RCC 7860 (cell line): ENCODE data around the gene PCDH20.
"Not testable (repeated sequence)": the region's sequence is repeated elsewhere in the genome, so short reads cannot be mapped to it uniquely, and the experiment has no call there.

ENCODE experiments used
- DNase-seq: peaks from one replicate; pipeline ENCODE4 v3.0.0-alpha.2; 2015; ENCODE audit warnings: low spot score
- FAIRE-seq: peaks from 2 replicates; lab custom pipeline; 2012; peaks lifted over from hg19 to GRCh38; lab: Jason Lieb, UNC

Gene PCDH20, protein sequence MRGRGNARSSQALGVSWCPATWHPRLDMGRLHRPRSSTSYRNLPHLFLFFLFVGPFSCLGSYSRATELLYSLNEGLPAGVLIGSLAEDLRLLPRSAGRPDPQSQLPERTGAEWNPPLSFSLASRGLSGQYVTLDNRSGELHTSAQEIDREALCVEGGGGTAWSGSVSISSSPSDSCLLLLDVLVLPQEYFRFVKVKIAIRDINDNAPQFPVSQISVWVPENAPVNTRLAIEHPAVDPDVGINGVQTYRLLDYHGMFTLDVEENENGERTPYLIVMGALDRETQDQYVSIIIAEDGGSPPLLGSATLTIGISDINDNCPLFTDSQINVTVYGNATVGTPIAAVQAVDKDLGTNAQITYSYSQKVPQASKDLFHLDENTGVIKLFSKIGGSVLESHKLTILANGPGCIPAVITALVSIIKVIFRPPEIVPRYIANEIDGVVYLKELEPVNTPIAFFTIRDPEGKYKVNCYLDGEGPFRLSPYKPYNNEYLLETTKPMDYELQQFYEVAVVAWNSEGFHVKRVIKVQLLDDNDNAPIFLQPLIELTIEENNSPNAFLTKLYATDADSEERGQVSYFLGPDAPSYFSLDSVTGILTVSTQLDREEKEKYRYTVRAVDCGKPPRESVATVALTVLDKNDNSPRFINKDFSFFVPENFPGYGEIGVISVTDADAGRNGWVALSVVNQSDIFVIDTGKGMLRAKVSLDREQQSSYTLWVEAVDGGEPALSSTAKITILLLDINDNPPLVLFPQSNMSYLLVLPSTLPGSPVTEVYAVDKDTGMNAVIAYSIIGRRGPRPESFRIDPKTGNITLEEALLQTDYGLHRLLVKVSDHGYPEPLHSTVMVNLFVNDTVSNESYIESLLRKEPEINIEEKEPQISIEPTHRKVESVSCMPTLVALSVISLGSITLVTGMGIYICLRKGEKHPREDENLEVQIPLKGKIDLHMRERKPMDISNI

GRCh38 chr13:61415749-61416148 is at the start of gene PCDH20:
Gene PCDH20, minus strand, starts transcription at chr13:61415849. Its CDS starts 691 bp downstream, at chr13:61415158.
- FAIRE-seq (no peak), DNase-seq (no peak)

DNA sequence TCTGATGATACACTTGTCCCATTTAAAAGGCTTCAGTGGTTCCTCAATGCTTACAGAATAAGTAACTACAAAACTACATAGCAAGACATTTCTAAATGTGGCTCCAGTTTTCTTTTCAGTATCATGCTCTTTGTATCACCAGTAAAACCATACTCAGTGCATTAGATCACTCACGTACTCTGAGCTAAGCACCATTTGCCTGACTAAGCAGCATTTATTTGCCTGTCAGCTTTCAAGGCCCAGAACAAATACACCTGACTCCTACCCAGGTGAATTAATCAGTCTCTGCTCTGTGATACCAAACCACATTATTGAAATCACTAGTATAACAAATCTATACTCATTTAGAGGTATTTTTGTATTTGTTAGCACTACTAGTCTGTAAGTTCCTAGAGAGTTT is 47.4 kb upstream of the PCDH20 start:
- FAIRE-seq (no peak), DNase-seq (no peak)

DNA sequence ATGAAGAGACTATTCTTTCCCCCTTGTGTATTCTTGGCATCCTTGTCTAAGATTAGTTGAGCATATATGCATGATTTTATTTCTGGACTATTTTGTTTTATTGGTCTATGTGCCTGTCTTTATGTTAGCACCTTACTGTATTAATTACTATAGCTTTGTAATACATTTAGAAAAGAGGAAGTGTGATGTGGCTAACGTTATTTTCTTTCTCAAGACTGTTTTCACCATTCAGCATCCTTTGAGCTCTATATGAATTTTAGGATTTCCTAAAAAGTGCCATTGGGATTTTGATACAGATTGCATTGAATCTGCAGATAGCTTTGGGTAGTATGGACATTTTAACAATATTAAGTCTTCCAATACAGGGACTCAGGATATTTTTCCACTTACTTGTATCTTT is 37.5 kb upstream of the PCDH20 start:
- FAIRE-seq (no peak), DNase-seq (no peak)

GRCh38 chr13:61432029-61432428 is 16.4 kb upstream of the PCDH20 start:
- no peak for FAIRE-seq
- no peak for DNase-seq

- DNase-seq (no peak), FAIRE-seq (no peak)
Measured at GRCh38 chr13:61423915-61424314, 8.3 kb upstream of the PCDH20 start.

GRCh38 chr13:61417086-61417570 is 1.5 kb upstream of the PCDH20 start:
- DNase-seq = no peak
- FAIRE-seq = no peak

DNA sequence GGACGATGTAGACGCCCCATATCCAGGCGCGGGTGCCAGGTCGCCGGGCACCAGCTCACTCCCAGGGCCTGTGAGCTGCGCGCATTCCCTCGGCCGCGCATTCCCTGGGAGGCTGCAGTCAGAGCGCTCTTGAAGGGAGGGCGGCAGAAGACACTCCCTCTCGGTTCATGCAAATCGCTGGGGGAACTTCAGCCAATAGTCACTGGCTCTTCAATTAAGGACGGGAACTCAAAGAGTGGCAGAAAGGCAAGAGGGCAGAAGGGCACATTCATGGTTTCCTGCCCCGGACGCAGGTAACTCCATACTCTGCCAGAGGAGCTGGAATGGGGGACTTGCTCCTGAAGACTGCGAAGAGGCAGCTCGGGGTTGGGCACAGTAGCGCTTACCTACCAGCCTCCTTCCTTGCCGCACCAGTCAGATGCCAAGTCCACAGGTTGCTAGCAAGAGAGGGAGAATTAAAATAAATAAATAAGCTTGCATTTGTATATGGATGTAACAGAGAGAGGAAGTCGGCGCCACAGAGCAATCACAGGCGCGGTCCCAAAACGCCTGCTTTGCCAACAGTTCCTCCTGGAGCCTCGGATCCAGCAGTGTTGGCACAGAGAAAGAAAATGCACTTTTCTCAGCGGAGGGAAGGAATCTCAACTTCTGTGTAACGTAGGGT is 459 bp downstream of the PCDH20 start:
- FAIRE-seq = no peak

GRCh38 chr13:61414686-61415057 is 977 bp downstream of the PCDH20 start:
- FAIRE-seq = no peak
- no peak for DNase-seq

More for the DNA sequence above, 459 bp downstream of the PCDH20 start:
- peak; percentile 6 for DNase-seq

- DNase-seq (no peak), FAIRE-seq (no peak)
Measured at GRCh38 chr13:61413572-61414535, 1.8 kb downstream of the PCDH20 start.

DNA sequence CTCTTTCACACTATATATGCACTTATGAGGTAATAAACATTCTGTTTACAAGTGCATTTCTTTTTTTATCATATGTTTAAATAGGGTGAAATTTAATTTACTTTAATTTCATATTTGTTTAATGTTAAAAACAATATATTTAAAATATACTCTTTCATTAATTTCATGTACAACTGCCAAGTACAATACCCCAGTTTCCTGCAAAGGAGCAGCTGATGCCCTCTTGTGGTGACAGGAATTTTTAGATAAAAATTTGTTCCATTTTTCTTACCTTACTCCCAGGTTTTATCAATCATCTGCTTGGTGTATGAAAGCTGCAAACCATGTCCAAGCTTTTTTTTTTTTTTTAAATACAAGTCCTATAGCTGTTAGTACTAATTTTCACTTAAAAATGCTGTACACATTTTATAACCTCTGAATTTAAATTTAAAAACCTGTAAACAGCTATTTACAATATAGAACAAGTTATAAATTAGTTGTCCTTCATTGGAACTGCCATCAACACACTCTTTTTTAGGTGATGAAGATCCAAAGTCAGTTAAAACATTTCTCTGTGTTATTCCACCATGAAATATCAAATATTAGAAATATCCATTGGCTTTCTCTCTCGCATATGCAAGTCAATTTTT is 4.9 kb downstream of the PCDH20 start:
- DNase-seq (no peak), FAIRE-seq (peak; percentile 70)

DNA sequence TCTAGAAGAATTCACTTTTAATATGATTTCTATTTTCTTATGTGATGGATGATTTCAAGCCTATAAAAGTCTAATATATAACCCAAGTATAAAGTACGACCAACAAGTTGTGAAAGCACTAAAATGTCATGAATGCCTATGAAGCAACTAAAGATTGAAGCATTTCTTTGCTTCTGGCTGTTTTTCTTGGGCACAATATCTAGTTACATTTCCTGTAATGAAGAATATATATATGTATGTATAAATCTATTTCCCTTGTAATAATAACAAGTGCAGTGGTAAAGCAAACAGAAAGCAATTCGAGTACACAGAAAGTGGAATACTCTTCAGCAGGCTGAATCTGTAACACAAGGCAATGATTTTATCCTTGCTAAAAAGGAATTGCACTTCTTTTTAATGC is 5.4 kb downstream of the PCDH20 start:
- DNase-seq = no peak
- FAIRE-seq = no peak

DNA sequence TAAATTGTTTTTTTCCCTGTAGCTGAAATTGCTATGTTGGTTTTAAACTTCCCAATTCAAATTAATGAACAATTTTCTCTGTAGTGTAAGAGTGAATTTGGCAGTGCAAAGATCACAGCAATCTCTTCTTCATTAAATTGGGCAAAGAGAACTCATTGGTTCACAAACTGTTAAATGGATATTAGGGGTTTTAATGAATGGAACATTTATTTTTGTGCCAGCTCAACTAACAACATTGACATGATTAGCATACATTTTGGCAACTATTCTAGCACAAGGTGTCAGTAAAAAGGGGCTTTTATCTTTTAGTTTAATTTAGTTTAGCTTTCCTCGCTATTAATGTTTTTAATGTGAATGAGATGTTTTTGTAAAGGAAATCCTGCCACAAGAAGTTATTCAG is 7.1 kb downstream of the PCDH20 start:
- DNase-seq = no peak

GRCh38 chr13:61406275-61406674 is 9.4 kb downstream of the PCDH20 start:
- no peak for FAIRE-seq
- no peak for DNase-seq

More for the DNA sequence above, 7.1 kb downstream of the PCDH20 start:
- no peak for FAIRE-seq

GRCh38 chr13:61396121-61396520 is 19.5 kb downstream of the PCDH20 start:
- DNase-seq (no peak), FAIRE-seq (no peak)

DNA sequence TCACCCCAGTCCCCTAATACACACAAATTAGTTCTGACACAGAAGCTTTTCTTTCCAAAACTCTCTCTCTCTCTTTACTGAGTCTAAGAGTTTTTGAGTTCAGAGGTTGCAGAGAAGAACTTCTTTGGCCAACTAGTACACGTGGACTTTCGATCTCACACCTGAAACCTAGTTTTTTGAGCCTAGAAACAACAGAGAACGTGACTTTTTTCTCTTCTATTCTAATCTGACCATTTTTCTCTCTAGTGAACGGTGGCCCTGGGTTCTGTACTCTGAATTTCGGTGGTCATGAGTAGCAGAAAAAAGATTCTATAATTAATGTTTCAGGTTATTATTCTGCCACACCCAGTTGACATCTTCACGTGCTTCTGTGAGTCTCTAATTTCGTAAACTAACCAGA is 24.2 kb downstream of the PCDH20 start:
- DNase-seq (no peak), FAIRE-seq (no peak)

GRCh38 chr13:61387694-61388093 is 28.0 kb downstream of the PCDH20 start:
- DNase-seq (no peak), FAIRE-seq (no peak)

DNA sequence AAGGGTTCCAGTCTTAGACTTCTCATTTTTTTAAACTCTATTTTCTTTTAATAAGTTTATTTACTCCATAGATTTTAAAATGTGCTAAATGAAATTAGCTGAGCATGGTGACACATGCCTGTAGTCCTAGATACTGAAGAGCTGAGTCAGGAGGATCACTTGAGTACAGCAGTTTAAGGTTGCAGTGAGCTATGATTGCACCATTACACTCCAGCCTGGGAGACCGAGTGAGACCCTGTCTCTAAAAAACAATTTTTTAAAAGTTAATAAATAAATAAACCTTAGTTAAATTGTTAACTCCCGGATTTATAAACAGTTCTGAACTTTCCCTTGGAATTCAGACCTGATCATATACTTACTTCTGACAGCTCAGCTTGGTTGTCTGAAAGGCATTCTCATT is 32.5 kb downstream of the PCDH20 start:
- no peak for FAIRE-seq
- DNase-seq = no peak

GRCh38 chr13:61370520-61370919 is 45.1 kb downstream of the PCDH20 start:
- DNase-seq (no peak), FAIRE-seq (no peak)

DNA sequence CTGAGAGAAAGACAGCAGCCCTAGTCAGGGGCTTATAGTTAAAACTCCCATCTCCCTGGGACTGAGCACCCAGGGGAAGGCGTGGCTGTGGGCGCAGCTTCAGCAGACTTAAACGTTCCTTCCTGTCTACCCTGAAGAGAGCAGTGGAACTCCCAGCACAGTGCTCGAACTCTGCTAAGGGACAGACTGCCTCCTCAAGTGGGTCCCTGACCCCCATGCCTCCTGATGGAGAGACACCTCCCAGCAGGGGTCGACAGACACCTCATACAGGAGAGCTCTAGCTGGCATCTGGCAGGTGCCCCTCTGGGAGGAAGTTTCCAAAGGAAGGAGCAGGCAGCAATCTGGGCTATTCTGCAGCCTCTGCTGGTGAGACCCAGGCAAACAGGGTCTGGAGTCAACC is 51.0 kb downstream of the PCDH20 start:
- DNase-seq, FAIRE-seq: not testable (repeated sequence)
